Activated naive CD4-positive, alpha-beta T cell treated with anti-CD3 and anti-CD28 coated beads, Interleukin-2, amount 50 U/mL, for 72 hours (primary cell): Measurements from ENCODE around the gene TCL1B. TPM values are rescaled to one million over a fixed set of nuclear protein-coding genes. Genes with fewer than 3 reads are reported as not detected.
A peak's percentile ranks its signal among the peaks of the same experiment; 100 is the strongest.

Experiments used
- ATAC-seq, 2 donors: fragments of 150-1000 bp; cut with Tn5 transposase; 2 replicates each; pipeline ENCODE4 v1.10.0; 2021; ENCODE audit warnings: mild to moderate bottlenecking in 2 of 2, moderate library complexity in 2 of 2
- DNase-seq, 2 donors: peaks; one replicate each; pipeline ENCODE4 v3.0.0; 2021 to 2022; ENCODE audit warnings: low spot score in 2 of 2
- H3K27ac Mint-ChIP-seq, 2 donors: one replicate each; pipeline ENCODE4 v1.8.0; 2022; ENCODE audit warnings: mild to moderate bottlenecking in 2 of 2, mixed read lengths in 2 of 2
- H3K36me3 Mint-ChIP-seq, 2 donors: one replicate each; pipeline ENCODE4 v1.8.0; 2022; ENCODE audit warnings: mixed read lengths in 2 of 2
- H3K9me3 Mint-ChIP-seq, 2 donors: one replicate each; pipeline ENCODE4 v1.8.0; 2022; ENCODE audit warnings: mixed read lengths in 2 of 2
- total RNA-seq, 2 donors: library from RNA; stranded (reverse); gene quantifications; one replicate each; pipeline ENCODE4 v1.2.3, GENCODE V29; 2022

The TCL1B gene
- total RNA-seq, 2 donors from 2014 or later = not detected

DNA sequence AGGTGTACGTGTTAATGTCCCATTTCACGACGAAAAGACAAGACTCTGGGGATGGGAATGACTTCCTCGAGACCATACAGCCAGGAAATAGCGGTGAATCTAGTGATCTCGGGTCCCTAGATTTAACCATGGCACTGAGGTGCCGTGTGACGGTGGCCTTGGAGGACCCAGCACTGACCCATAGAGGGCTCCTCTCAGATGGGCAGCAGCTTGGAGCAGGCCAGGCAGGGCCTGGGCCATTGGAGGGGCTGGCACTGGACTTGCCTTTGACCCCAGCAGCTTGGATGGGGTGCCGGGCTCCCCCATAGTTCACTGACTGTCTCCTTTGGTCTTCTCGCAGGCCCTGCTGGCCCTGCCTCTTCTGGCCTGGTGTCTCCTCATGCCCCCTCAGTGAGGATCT, 5.4 kb downstream of the TCL1B start:
- Mint-ChIP-seq H3K9me3 (no peaks in the 10 kb centered on the region), H3K27ac (no peak overlapping the region), H3K36me3 (no peaks in the 10 kb centered on the region)
- no peak for DNase-seq
- no peak for ATAC-seq

DNA sequence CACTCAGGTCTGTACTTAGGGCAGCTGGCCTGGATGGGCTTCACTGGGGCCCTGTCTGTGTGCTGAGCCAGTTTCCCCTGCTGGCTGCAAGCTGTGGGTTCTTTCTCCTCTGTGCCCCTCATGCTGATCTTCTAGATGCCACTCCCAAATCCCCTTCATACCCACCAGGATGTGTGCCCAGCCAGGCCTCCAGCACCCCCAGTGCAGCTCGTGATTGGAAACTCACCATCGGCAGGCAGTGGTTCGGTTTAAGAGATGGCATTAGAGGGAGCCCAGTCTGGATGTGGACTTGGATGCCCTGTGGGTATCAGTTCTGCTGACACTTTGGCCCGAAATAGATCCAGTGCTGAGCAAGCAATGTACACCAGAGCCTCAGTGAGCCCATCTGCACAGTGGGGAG, 5.9 kb downstream of the TCL1B start:
- no peak for DNase-seq
- H3K9me3 Mint-ChIP-seq = no peaks in the 10 kb centered on the region
- H3K36me3 Mint-ChIP-seq = no peaks in the 10 kb centered on the region
- ATAC-seq = no peak
- no peak overlapping the region for H3K27ac Mint-ChIP-seq

DNA sequence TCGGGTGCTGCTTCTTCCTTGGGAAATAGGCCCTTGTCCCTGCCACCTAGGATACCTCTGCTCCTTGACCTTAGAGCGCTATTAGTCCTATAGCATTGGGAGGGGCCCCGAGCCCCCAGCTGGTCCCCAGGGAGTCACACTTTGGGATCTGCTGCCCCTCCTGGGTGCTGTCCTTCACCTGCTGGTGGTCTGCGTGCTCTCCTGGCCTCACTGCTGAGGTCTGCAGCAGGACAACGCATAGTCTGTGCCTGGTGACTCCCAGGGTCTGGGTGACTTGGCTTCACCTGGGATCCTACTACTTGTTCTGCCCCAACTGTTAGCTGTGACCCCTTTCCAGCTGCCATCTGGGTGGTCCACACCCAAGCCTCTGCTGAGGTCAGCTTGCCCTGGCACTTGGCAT, 8.8 kb downstream of the TCL1B start:
- DNase-seq = no peak
- Mint-ChIP-seq H3K27ac (no peak overlapping the region), H3K36me3 (no peaks in the 10 kb centered on the region), H3K9me3 (no peaks in the 10 kb centered on the region)
- no peak for ATAC-seq

DNA sequence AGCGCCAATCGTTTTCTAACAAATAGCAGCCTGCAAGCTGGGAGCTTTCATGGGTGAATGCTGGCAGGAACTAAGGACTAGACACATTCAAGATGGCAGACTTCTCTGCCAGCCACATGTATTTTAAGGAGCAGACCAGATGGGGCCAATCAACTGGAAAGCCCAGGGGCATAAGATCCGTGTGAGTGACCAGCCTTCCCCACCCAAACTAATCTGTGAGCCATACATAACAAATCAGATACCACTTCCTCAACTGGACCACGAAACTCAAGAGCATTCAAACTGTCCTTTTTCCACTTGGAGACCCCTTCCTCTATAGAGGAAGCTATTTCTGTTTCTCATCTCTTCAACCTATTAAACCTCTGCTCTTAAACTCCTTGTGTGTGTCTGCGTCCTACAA, 9.7 kb downstream of the TCL1B start:
- Mint-ChIP-seq H3K9me3 (no peaks in the 10 kb centered on the region), H3K27ac (no peak overlapping the region), H3K36me3 (no peaks in the 10 kb centered on the region)
- no peak for ATAC-seq
- DNase-seq = no peak

- DNase-seq = no peak
- Mint-ChIP-seq H3K9me3 (no peaks in the 10 kb centered on the region), H3K36me3 (no peaks in the 10 kb centered on the region), H3K27ac (no peak overlapping the region)
- ATAC-seq = no peak
Observed at GRCh38 chr14:95696741-95697140, 10.5 kb downstream of the TCL1B start.

GRCh38 chr14:95697764-95698163, 11.5 kb downstream of the TCL1B start:
- no peak for ATAC-seq

DNA sequence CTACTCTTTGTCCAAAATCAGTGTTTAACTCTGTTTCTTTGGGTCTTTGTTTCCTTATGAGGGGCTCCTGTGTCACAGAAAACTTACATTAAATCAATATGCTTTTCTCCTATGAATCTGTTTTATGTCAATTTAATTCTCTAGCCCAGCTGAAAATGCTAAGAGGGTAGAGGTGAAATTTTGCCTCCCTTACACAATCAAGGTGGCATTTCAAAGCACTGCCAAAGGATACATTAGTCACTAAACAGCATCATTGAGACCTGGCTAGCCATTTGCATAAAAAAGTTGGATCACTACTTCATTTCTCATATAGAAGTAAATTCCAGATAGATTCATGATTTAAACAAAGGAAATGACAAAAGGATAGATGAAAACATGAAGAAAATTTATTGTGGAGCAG, 12.1 kb downstream of the TCL1B start:
- ATAC-seq (no peak), DNase-seq (no peak)
- no peaks in the 10 kb centered on the region for H3K36me3 Mint-ChIP-seq
- H3K9me3 Mint-ChIP-seq = no peaks in the 10 kb centered on the region
- no peak overlapping the region for H3K27ac Mint-ChIP-seq

More at GRCh38 chr14:95697764-95698163, 11.5 kb downstream of the TCL1B start:
- Mint-ChIP-seq H3K36me3 (no peaks in the 10 kb centered on the region), H3K9me3 (no peaks in the 10 kb centered on the region), H3K27ac (no peak overlapping the region)
- no peak for DNase-seq

- Mint-ChIP-seq H3K9me3 (no peaks in the 10 kb centered on the region), H3K27ac (no peak overlapping the region), H3K36me3 (no peaks in the 10 kb centered on the region)
- DNase-seq = no peak
- ATAC-seq = no peak
Observed at GRCh38 chr14:95699412-95699811, 13.2 kb downstream of the TCL1B start.

GRCh38 chr14:95700221-95700976, 14.2 kb downstream of the TCL1B start:
- DNase-seq = no peak
- H3K36me3 Mint-ChIP-seq = no peaks in the 10 kb centered on the region
- peak overlapping the region in 1 of 2 donors; percentile 51 for H3K27ac Mint-ChIP-seq
- no peak for ATAC-seq
- no peaks in the 10 kb centered on the region for H3K9me3 Mint-ChIP-seq

DNA sequence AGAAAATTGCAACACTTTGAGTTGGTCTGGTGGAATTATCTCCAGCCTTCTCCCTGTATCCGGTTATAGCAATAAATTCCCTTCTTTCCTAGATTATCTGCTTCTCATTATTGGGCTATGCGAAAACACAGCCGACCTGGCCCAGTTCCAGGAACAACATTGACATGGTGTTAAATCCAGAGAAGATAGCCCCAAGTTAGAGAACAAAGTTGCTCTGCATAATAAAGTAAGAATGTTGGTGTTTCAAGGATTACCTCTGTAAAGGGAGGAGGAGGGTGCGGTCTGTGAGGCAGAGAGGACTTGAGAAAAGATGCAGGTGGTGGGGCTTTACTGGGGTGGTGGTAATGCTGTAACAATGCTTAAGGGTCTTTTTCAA, 15.6 kb downstream of the TCL1B start:
- Mint-ChIP-seq H3K36me3 (no peaks in the 10 kb centered on the region), H3K27ac (no peak overlapping the region), H3K9me3 (no peaks in the 10 kb centered on the region)
- no peak for ATAC-seq
- no peak for DNase-seq

- ATAC-seq (no peak), DNase-seq (no peak)
- Mint-ChIP-seq H3K36me3 (no peaks in the 10 kb centered on the region), H3K27ac (no peak overlapping the region), H3K9me3 (no peaks in the 10 kb centered on the region)
Observed at GRCh38 chr14:95703341-95703740, 17.1 kb downstream of the TCL1B start.

DNA sequence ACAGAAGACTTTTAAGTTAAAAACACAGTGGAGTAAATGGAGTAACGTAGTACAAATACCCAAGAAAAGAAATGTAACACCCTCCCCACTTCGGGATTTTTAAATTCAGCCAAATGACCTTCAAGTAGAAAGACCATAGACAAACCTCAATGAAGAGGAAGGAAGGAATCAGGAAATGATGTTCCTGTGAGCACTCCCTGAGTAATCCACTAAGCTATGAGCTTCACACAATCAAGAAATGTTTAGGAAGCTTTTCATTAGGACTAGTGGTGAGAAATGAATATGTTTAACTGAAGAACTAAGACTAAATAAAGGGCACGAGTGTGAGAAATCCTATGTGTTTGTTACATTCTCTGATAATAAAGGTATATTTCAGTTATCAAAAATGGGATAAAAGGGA, 17.6 kb downstream of the TCL1B start:
- DNase-seq = no peak
- no peak for ATAC-seq
- H3K9me3 Mint-ChIP-seq = no peaks in the 10 kb centered on the region
- H3K36me3 Mint-ChIP-seq = no peaks in the 10 kb centered on the region
- no peak overlapping the region for H3K27ac Mint-ChIP-seq

GRCh38 chr14:95705518-95705917, 19.3 kb downstream of the TCL1B start:
- ATAC-seq = no peak
- no peaks in the 10 kb centered on the region for H3K36me3 Mint-ChIP-seq
- no peak overlapping the region for H3K27ac Mint-ChIP-seq
- DNase-seq = no peak
- H3K9me3 Mint-ChIP-seq = no peaks in the 10 kb centered on the region

GRCh38 chr14:95707327-95707726, 21.1 kb downstream of the TCL1B start:
- DNase-seq = no peak
- no peak for ATAC-seq
- no peaks in the 10 kb centered on the region for H3K9me3 Mint-ChIP-seq
- no peaks in the 10 kb centered on the region for H3K36me3 Mint-ChIP-seq
- H3K27ac Mint-ChIP-seq = no peak overlapping the region

- peaks cover 0 to 6% of the 10 kb centered on the region in 2 donors for H3K36me3 Mint-ChIP-seq
- no peaks in the 10 kb centered on the region for H3K9me3 Mint-ChIP-seq
- ATAC-seq (no peak), DNase-seq (no peak)
- no peak overlapping the region for H3K27ac Mint-ChIP-seq
Observed at GRCh38 chr14:95710106-95710505, 23.9 kb downstream of the TCL1B start.

DNA sequence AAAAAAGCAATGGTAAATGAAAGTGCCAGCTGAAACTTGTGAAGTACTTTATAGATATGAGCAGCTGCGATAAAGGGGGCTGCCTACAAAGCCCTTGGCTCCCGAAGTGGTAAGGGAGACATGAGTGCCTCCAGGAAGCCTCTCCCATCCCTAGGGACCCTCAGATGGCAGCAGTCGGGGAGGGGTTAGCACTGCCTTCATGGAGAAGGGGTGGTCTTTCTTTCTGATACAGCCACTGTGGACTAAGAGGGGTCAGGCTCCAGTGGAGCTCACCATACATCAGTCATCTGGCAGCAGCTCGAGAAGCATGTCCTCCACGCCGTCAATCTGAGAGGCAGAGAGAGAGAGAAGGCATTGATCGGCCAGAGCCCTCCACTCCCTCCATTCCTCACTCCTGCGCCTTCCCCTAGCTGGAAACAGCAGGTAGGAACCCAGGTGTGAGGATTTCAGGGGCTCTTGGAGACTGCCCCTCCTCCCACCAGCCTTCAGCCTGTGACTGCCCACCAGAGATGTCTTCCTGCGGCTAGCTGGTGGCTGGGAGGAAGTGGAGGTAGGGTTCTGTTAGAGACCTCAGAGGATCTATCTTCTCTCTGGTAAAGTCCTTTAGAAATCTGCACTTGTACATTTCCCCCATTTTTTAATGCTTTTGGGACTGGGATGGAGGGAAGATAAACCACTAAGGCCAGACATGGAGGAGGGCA, 25.4 kb downstream of the TCL1B start:
- H3K27ac Mint-ChIP-seq = no peak overlapping the region
- H3K36me3 Mint-ChIP-seq = peaks cover 0 to 6% of the 10 kb centered on the region in 2 donors
- ATAC-seq = no peak
- no peak for DNase-seq
- no peaks in the 10 kb centered on the region for H3K9me3 Mint-ChIP-seq

DNA sequence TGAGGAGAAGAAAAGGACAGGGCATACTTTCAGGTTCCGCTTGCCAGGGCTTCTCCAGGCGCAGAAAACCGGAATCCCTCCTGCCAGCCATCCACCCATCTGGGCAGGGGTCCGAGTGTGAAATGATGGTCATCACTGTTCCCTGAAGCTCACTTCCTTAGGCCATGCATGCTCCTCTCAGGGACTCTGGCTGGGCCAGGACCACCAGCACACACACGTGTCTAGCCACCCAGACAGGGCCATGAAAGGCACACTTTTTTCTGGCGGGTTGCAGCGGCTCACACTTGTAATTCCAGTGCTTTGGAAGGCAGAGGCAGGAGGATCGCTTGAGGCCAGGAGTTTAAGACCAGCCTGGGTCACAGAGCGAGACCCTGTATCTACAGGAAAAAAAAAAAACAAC, 26.2 kb downstream of the TCL1B start:
- no peak for DNase-seq
- H3K9me3 Mint-ChIP-seq = no peaks in the 10 kb centered on the region
- H3K27ac Mint-ChIP-seq = no peak overlapping the region
- H3K36me3 Mint-ChIP-seq = peaks cover 0 to 6% of the 10 kb centered on the region in 2 donors
- no peak for ATAC-seq
